Measurements from ENCODE around the gene SLC16A6.
"Not testable (repeated sequence)": the region's sequence is repeated elsewhere in the genome, so short reads cannot be mapped to it uniquely, and the experiment has no call there.

SLC16A6 gene

GRCh38 chr17:68315930-68316329 is 25.0 kb upstream of the SLC16A6 start:
- no peak for DNase-seq
- in situ Hi-C loops (cut with MboI; ENCODE audit: low pct_unique_long_range_greater_than_20kb, low sequenced_read_pairs): no loop called here

GRCh38 chr17:68314916-68315535 is 24.1 kb upstream of the SLC16A6 start:
- in situ Hi-C loops (cut with MboI; ENCODE audit: low pct_unique_long_range_greater_than_20kb, low sequenced_read_pairs): no loop called here
- peak; percentile 37 for DNase-seq

GRCh38 chr17:68310152-68310551 is 19.2 kb upstream of the SLC16A6 start:
- in situ Hi-C loops (cut with MboI; ENCODE audit: low pct_unique_long_range_greater_than_20kb, low sequenced_read_pairs): no loop called here
- no peak for DNase-seq

- in situ Hi-C loops (cut with MboI; ENCODE audit: low pct_unique_long_range_greater_than_20kb, low sequenced_read_pairs); DNase-seq: not testable (repeated sequence)
These were observed 18.2 kb upstream of the SLC16A6 start for GRCh38 chr17:68309066-68309670.

- DNase-seq; in situ Hi-C loops (cut with MboI; ENCODE audit: low pct_unique_long_range_greater_than_20kb, low sequenced_read_pairs): not testable (repeated sequence)
These were observed 17.6 kb upstream of the SLC16A6 start for GRCh38 chr17:68308486-68308885.

GRCh38 chr17:68307443-68307842 is 16.5 kb upstream of the SLC16A6 start:
- in situ Hi-C loops (cut with MboI; ENCODE audit: low pct_unique_long_range_greater_than_20kb, low sequenced_read_pairs): no loop called here
- DNase-seq: no peak

GRCh38 chr17:68306819-68307218 is 15.9 kb upstream of the SLC16A6 start:
- in situ Hi-C loops (cut with MboI; ENCODE audit: low pct_unique_long_range_greater_than_20kb, low sequenced_read_pairs): no loop called here
- no peak for DNase-seq

- no peak for DNase-seq
- in situ Hi-C loops (cut with MboI; ENCODE audit: low pct_unique_long_range_greater_than_20kb, low sequenced_read_pairs): no loop called here
These were observed 14.2 kb upstream of the SLC16A6 start for GRCh38 chr17:68305142-68305541.

GRCh38 chr17:68304706-68305105 is 13.8 kb upstream of the SLC16A6 start:
- in situ Hi-C loops (cut with MboI; ENCODE audit: low pct_unique_long_range_greater_than_20kb, low sequenced_read_pairs): no loop called here
- no peak for DNase-seq

- in situ Hi-C loops (cut with MboI; ENCODE audit: low pct_unique_long_range_greater_than_20kb, low sequenced_read_pairs): no loop called here
- DNase-seq: no peak
These were observed 11.7 kb upstream of the SLC16A6 start for GRCh38 chr17:68302666-68303065.

GRCh38 chr17:68302066-68302564 is 11.2 kb upstream of the SLC16A6 start:
- no peak for DNase-seq
- in situ Hi-C loops (cut with MboI; ENCODE audit: low pct_unique_long_range_greater_than_20kb, low sequenced_read_pairs): no loop called here

- in situ Hi-C loops (cut with MboI; ENCODE audit: low pct_unique_long_range_greater_than_20kb, low sequenced_read_pairs): no loop called here
- no peak for DNase-seq
These were observed 10.6 kb upstream of the SLC16A6 start for GRCh38 chr17:68301438-68301959.

GRCh38 chr17:68299817-68300216 is 8.9 kb upstream of the SLC16A6 start:
- in situ Hi-C loops (cut with MboI; ENCODE audit: low pct_unique_long_range_greater_than_20kb, low sequenced_read_pairs): no loop called here
- DNase-seq: no peak

- DNase-seq: no peak
- in situ Hi-C loops (cut with MboI; ENCODE audit: low pct_unique_long_range_greater_than_20kb, low sequenced_read_pairs): no loop called here
These were observed 7.7 kb upstream of the SLC16A6 start for GRCh38 chr17:68298601-68299000.

- DNase-seq: no peak
- in situ Hi-C loops (cut with MboI; ENCODE audit: low pct_unique_long_range_greater_than_20kb, low sequenced_read_pairs): no loop called here
These were observed 6.3 kb upstream of the SLC16A6 start for GRCh38 chr17:68297195-68297594.

GRCh38 chr17:68296217-68297191 is 5.6 kb upstream of the SLC16A6 start:
- in situ Hi-C loops (cut with MboI; ENCODE audit: low pct_unique_long_range_greater_than_20kb, low sequenced_read_pairs): no loop called here
- no peak for DNase-seq

- DNase-seq: no peak
- in situ Hi-C loops (cut with MboI; ENCODE audit: low pct_unique_long_range_greater_than_20kb, low sequenced_read_pairs): no loop called here
These were observed 4.2 kb upstream of the SLC16A6 start for GRCh38 chr17:68295086-68295485.

GRCh38 chr17:68294617-68295016 is 3.7 kb upstream of the SLC16A6 start:
- in situ Hi-C loops (cut with MboI; ENCODE audit: low pct_unique_long_range_greater_than_20kb, low sequenced_read_pairs): no loop called here
- no peak for DNase-seq

- in situ Hi-C loops (cut with MboI; ENCODE audit: low pct_unique_long_range_greater_than_20kb, low sequenced_read_pairs): no loop called here
These were observed 3.2 kb upstream of the SLC16A6 start for GRCh38 chr17:68294196-68294555.

More at GRCh38 chr17:68294196-68294555, 3.2 kb upstream of the SLC16A6 start:
- DNase-seq: no peak
